ENCODE measurements around the gene BICD2. TPM values are rescaled to one million over a fixed set of nuclear protein-coding genes. Genes with fewer than 3 reads are reported as not detected.
"Not testable (repeated sequence)": the region's sequence is repeated elsewhere in the genome, so short reads cannot be mapped to it uniquely, and the experiment has no call there.

The BICD2 gene
- total and polyA plus RNA-seq, 2 of the 13 experiments (the other 11 are each of a cell fraction or from before 2014, with no cell fraction given), result 5.1 to 17.4 TPM

DNA sequence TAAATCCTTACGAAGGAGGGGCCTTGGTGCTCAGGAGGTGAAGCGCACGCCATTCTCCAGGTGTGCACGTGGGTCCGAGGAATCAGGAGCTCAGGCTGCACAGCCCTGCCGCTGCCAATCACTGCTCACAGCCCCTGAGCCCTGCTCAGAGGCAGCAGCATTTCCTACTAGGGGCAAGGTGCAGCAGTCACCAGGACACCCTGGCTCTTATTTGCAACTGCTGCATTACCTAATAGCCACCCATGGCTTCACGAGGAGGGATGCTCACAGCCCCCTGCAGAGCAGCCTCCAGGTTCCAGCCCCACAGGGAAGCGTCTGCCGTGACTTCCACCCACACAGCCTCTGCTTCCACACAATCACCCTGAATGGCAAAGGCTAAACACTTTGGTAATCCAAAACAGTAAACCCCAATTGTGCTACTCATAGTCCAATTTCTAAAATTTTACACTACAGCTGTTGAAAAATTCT is 31.7 kb upstream of the BICD2 start:
- intact Hi-C loops (cut with micrococcal nuclease; ENCODE audit: unreplicated experiment), result not testable (repeated sequence)

DNA sequence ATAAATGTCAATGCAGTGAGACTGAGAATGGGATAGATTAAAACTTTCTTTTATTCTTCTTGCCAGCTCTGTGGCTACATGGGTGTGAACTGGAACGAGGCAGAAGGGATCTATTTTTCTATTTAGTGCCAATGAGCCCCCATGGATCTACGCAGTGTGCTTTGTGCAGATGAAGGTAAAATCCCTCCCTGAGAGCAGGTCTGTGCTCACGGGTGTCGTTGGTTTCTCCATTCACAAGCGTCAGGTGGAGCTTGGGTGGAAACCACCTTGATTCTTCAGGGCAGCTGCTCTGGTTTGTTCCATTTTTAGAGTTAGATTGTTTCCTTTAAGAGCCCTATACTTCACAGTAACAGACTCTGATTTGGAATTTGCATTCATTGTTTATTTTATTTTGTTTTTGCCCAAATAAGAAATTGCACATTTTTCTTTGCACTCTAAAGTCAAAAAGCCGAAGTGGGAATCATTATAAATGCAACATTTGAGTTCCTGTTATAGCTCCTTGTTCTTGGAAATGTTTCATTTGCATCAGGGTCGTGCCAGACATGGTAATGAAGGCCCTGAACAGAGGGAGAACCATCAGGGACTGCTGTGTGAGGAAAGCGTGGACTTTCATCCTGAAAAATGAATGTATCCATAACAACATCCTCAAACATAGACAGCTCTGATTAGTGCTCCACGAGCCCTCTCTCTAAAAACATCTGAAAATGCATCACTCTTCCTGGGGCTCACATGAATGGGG is 31.1 kb upstream of the BICD2 start:
- intact Hi-C loops (cut with micrococcal nuclease; ENCODE audit: unreplicated experiment), result no loop called here
- ChIA-PET POLR2A (no interaction called here), CTCF (ENCODE audit: low intra/inter-chr PET ratio, low total read pairs) (no interaction called here)
- Histone ChIP-seq H3K4me1 (ENCODE audit: insufficient read depth, low read length) (peaks cover 10% of the 10 kb centered on the region), H4K20me1 (ENCODE audit: insufficient read depth, low read length) (no peaks in the 10 kb centered on the region), H3K79me2 (ENCODE audit: insufficient read depth, low read length) (no peaks in the 10 kb centered on the region), H3K27ac (ENCODE audit: extremely low read length, insufficient read depth, low read length) (no peak overlapping the region), H2AFZ (ENCODE audit: low read length) (no peak overlapping the region), H3K9ac (ENCODE audit: insufficient read depth, low read depth, low read length) (no peak overlapping the region), H3K9me3 (ENCODE audit: low read length) (no peaks in the 10 kb centered on the region), H3K27me3 (ENCODE audit: control insufficient read depth in 1 of 2, insufficient read depth in 2 of 2, low read length in 2 of 2) (peaks cover 0 to 11% of the 10 kb centered on the region in 2 experiments; a peak in 2 of 5 replicates), H3K4me2 (ENCODE audit: low read depth, low read length) (peak overlapping the region; percentile 30; the same call in 1 of the 2 replicates), H3K36me3 (replicated peaks in 1 of 2; ENCODE audit: control insufficient read depth in 1 of 2, insufficient read depth in 2 of 2, low read length in 2 of 2) (no peaks in the 10 kb centered on the region), H3K4me3 (replicated peaks in 1 of 3; ENCODE audit: insufficient read depth in 1 of 3, low read depth in 2 of 3, low read length in 3 of 3) (no peak overlapping the region)
- WGBS (ENCODE audit: low lambda C conversion rate), result 44% methylated on average over 9 of the region's 9 CpGs
- DNase-seq (ENCODE audit: low spot score) (no peak), FAIRE-seq (no peak), ATAC-seq (peak; percentile 78)
- in situ Hi-C loops (cut with HindIII; ENCODE audit: extremely low pct_ligation_motif_present, low pct_unique_long_range_greater_than_20kb), result no loop called here
- BruUV-seq (replicated peaks), result no TSS peak
- TF ChIP-seq HOXA3 (CRISPR knock-in tag; IDR thresholded peaks at IDR 0.05), result no peak
- TF ChIP-seq, protein P1, sequence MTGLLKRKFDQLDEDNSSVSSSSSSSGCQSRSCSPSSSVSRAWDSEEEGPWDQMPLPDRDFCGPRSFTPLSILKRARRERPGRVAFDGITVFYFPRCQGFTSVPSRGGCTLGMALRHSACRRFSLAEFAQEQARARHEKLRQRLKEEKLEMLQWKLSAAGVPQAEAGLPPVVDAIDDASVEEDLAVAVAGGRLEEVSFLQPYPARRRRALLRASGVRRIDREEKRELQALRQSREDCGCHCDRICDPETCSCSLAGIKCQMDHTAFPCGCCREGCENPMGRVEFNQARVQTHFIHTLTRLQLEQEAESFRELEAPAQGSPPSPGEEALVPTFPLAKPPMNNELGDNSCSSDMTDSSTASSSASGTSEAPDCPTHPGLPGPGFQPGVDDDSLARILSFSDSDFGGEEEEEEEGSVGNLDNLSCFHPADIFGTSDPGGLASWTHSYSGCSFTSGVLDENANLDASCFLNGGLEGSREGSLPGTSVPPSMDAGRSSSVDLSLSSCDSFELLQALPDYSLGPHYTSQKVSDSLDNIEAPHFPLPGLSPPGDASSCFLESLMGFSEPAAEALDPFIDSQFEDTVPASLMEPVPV (CRISPR knock-in tag; IDR thresholded peaks at IDR 0.05), result no peak
- TF ChIP-seq FOSL2 (CRISPR knock-in tag; IDR thresholded peaks at IDR 0.05), result no peak
- TF ChIP-seq FLYWCH1 (CRISPR knock-in tag; IDR thresholded peaks at IDR 0.05), result no peak
- TF ChIP-seq, protein P2, sequence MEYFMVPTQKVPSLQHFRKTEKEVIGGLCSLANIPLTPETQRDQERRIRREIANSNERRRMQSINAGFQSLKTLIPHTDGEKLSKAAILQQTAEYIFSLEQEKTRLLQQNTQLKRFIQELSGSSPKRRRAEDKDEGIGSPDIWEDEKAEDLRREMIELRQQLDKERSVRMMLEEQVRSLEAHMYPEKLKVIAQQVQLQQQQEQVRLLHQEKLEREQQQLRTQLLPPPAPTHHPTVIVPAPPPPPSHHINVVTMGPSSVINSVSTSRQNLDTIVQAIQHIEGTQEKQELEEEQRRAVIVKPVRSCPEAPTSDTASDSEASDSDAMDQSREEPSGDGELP (IDR thresholded peaks at IDR 0.05; ENCODE audit: borderline replicate concordance, low read depth), result no peak
- no peak for TF ChIP-seq HDAC6 (IDR thresholded peaks at IDR 0.05; ENCODE audit: low read depth, low read length)
- TF ChIP-seq BRCA1 (CRISPR knock-in tag; IDR thresholded peaks at IDR 0.05), result no peak
- TF ChIP-seq JUND (CRISPR knock-in tag; IDR thresholded peaks at IDR 0.05), result no peak
- TF ChIP-seq PAX8 (CRISPR knock-in tag; IDR thresholded peaks at IDR 0.05; ENCODE audit: borderline replicate concordance), result no peak
- TF ChIP-seq SRSF4 (IDR thresholded peaks at IDR 0.05; ENCODE audit: low read depth, low read length, poor library complexity, severe bottlenecking), result no peak
- TF ChIP-seq ATRX (CRISPR knock-in tag; IDR thresholded peaks at IDR 0.05; ENCODE audit: borderline replicate concordance), result no peak
- TF ChIP-seq, protein P3, sequence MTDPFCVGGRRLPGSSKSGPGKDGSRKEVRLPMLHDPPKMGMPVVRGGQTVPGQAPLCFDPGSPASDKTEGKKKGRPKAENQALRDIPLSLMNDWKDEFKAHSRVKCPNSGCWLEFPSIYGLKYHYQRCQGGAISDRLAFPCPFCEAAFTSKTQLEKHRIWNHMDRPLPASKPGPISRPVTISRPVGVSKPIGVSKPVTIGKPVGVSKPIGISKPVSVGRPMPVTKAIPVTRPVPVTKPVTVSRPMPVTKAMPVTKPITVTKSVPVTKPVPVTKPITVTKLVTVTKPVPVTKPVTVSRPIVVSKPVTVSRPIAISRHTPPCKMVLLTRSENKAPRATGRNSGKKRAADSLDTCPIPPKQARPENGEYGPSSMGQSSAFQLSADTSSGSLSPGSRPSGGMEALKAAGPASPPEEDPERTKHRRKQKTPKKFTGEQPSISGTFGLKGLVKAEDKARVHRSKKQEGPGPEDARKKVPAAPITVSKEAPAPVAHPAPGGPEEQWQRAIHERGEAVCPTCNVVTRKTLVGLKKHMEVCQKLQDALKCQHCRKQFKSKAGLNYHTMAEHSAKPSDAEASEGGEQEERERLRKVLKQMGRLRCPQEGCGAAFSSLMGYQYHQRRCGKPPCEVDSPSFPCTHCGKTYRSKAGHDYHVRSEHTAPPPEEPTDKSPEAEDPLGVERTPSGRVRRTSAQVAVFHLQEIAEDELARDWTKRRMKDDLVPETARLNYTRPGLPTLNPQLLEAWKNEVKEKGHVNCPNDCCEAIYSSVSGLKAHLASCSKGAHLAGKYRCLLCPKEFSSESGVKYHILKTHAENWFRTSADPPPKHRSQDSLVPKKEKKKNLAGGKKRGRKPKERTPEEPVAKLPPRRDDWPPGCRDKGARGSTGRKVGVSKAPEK (CRISPR knock-in tag; IDR thresholded peaks at IDR 0.05; ENCODE audit: borderline replicate concordance), result no peak

More for the DNA sequence above, 31.7 kb upstream of the BICD2 start:
- 3% methylated on average over 3 of the region's 9 CpGs for WGBS (ENCODE audit: low lambda C conversion rate)
- DNase-seq (ENCODE audit: low spot score); CTCF ChIA-PET (ENCODE audit: low intra/inter-chr PET ratio, low total read pairs); in situ Hi-C loops (cut with HindIII; ENCODE audit: extremely low pct_ligation_motif_present, low pct_unique_long_range_greater_than_20kb); FAIRE-seq; BruUV-seq (replicated peaks); H3K4me3 ChIP-seq (replicated peaks in 1 of 3; ENCODE audit: insufficient read depth in 1 of 3, low read depth in 2 of 3, low read length in 3 of 3); H2AFZ ChIP-seq (ENCODE audit: low read length); H3K79me2 ChIP-seq (ENCODE audit: insufficient read depth, low read length); H3K4me1 ChIP-seq (ENCODE audit: insufficient read depth, low read length); H3K9ac ChIP-seq (ENCODE audit: insufficient read depth, low read depth, low read length); H3K27ac ChIP-seq (ENCODE audit: extremely low read length, insufficient read depth, low read length); H4K20me1 ChIP-seq (ENCODE audit: insufficient read depth, low read length); H3K36me3 ChIP-seq (replicated peaks in 1 of 2; ENCODE audit: control insufficient read depth in 1 of 2, insufficient read depth in 2 of 2, low read length in 2 of 2); H3K9me3 ChIP-seq (ENCODE audit: low read length); POLR2A ChIA-PET: not testable (repeated sequence)
- ATAC-seq, result peak; percentile 88
- Histone ChIP-seq H3K27me3 (ENCODE audit: control insufficient read depth in 1 of 2, insufficient read depth in 2 of 2, low read length in 2 of 2) (peaks cover 0 to 11% of the 10 kb centered on the region in 2 experiments; a peak in 2 of 5 replicates), H3K4me2 (ENCODE audit: low read depth, low read length) (peak overlapping the region; percentile 30; the same call in 1 of the 2 replicates)

Measured in HepG2 (cell line).